PC-3 (cell line): ENCODE measurements around the gene RBKS.

Experiments used
- EZH2 ChIP-seq: fragments of 300-600 bp; sonication (generic); IDR thresholded peaks from one replicate; pipeline ENCODE4 v1.6.1; 2017; ENCODE audit warnings: antibody characterized with exemption, mild to moderate bottlenecking, low read length; ENCODE audit not compliant: unreplicated experiment
- TF ChIP-seq, protein P1 (sequence below): fragments of 300-600 bp; sonication (generic); conservative IDR thresholded peaks from 2 replicates; pipeline ENCODE4 v1.5.1; 2017; ENCODE audit warnings: antibody characterized with exemption, low read depth, mild to moderate bottlenecking, low read length

DNA sequence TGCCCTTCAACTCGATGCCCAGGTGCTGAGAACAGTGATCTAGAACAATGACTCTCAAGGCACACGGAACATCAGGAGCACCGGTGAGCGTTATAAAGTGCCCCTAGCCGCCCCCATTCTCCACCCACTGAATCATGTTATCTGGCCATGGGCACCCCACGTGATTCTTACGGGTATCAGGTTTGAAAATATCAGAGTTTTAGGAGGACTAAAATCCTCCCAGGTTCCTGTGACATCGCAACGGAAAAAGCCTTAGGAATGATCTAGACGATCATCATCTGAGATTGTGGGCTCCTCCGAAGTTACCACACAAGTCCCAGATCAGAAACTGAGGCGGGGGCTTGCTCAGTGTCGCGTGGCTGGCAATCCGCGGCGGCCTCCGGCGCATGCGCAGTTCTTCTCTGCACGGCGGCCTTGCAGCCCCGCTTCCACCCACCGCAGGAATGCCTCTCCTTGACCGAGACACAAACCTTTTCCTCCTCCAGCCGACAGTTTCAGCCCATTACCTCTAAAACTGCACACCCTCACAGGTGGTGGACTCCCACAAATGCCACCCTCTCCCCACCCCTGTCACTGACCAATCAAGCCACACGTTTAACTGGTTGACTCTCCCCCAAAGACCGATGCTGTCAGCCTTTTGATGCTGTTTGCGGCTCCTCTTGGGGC lies 124.4 kb downstream of the RBKS start:
- TF ChIP-seq, protein P1, sequence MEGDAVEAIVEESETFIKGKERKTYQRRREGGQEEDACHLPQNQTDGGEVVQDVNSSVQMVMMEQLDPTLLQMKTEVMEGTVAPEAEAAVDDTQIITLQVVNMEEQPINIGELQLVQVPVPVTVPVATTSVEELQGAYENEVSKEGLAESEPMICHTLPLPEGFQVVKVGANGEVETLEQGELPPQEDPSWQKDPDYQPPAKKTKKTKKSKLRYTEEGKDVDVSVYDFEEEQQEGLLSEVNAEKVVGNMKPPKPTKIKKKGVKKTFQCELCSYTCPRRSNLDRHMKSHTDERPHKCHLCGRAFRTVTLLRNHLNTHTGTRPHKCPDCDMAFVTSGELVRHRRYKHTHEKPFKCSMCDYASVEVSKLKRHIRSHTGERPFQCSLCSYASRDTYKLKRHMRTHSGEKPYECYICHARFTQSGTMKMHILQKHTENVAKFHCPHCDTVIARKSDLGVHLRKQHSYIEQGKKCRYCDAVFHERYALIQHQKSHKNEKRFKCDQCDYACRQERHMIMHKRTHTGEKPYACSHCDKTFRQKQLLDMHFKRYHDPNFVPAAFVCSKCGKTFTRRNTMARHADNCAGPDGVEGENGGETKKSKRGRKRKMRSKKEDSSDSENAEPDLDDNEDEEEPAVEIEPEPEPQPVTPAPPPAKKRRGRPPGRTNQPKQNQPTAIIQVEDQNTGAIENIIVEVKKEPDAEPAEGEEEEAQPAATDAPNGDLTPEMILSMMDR: no peak
- TF ChIP-seq EZH2: no peak
